ENCODE data around the gene CNIH3.

CNIH3 gene

GRCh38 chr1:224714553-224714952 is 98.4 kb downstream of the CNIH3 start:
- Histone ChIP-seq H3K4me2 (ENCODE audit: low read length) (no peak overlapping the region), H3K27me3 (ENCODE audit: control insufficient read depth, low read length) (no peaks in the 10 kb centered on the region; the same call in 1 of the 2 replicates), H3K9me3 (ENCODE audit: control insufficient read depth, insufficient read depth, low read length) (no peaks in the 10 kb centered on the region), H3K9me2 (replicated peaks; ENCODE audit: control insufficient read depth, low read length) (no peaks in the 10 kb centered on the region), H3K27ac (ENCODE audit: low read depth, low read length) (no peak overlapping the region), H3K4me1 (ENCODE audit: control insufficient read depth, low read length) (no peaks in the 10 kb centered on the region), H3K36me3 (ENCODE audit: control insufficient read depth, low read length) (no peaks in the 10 kb centered on the region), H3K4me3 (ENCODE audit: low read length) (no peak overlapping the region), H3F3A (ENCODE audit: control insufficient read depth, insufficient read depth) (no peaks in the 10 kb centered on the region), H3K79me2 (ENCODE audit: control insufficient read depth, low read length) (no peaks in the 10 kb centered on the region), H4K20me1 (ENCODE audit: control insufficient read depth, insufficient read depth, low read depth, low read length) (no peaks in the 10 kb centered on the region)
- no peak for TF ChIP-seq EZH2phosphoT487 (IDR thresholded peaks at IDR 0.05; ENCODE audit: borderline replicate concordance, low read length)
- no peak for TF ChIP-seq CTCF (IDR thresholded peaks at IDR 0.05; ENCODE audit: low read depth, low read length, poor library complexity, severe bottlenecking)

GRCh38 chr1:224718470-224719053 is 102.4 kb downstream of the CNIH3 start:
- Histone ChIP-seq H3K4me2 (ENCODE audit: low read length) (no peak overlapping the region), H3K4me1 (ENCODE audit: control insufficient read depth, low read length) (no peaks in the 10 kb centered on the region), H3F3A (ENCODE audit: control insufficient read depth, insufficient read depth) (no peaks in the 10 kb centered on the region), H3K27ac (ENCODE audit: low read depth, low read length) (no peak overlapping the region), H4K20me1 (ENCODE audit: control insufficient read depth, insufficient read depth, low read depth, low read length) (no peaks in the 10 kb centered on the region), H3K4me3 (ENCODE audit: low read length) (no peak overlapping the region), H3K27me3 (ENCODE audit: control insufficient read depth, low read length) (no peaks in the 10 kb centered on the region; the same call in 1 of the 2 replicates), H3K9me3 (ENCODE audit: control insufficient read depth, insufficient read depth, low read length) (no peaks in the 10 kb centered on the region), H3K79me2 (ENCODE audit: control insufficient read depth, low read length) (no peaks in the 10 kb centered on the region), H3K36me3 (ENCODE audit: control insufficient read depth, low read length) (no peaks in the 10 kb centered on the region), H3K9me2 (replicated peaks; ENCODE audit: control insufficient read depth, low read length) (no peaks in the 10 kb centered on the region)
- TF ChIP-seq EZH2phosphoT487 (IDR thresholded peaks at IDR 0.05; ENCODE audit: borderline replicate concordance, low read length), result no peak
- TF ChIP-seq CTCF (IDR thresholded peaks at IDR 0.05; ENCODE audit: low read depth, low read length, poor library complexity, severe bottlenecking), result no peak

GRCh38 chr1:224719716-224720115 is 103.6 kb downstream of the CNIH3 start:
- Histone ChIP-seq H3F3A (ENCODE audit: control insufficient read depth, insufficient read depth) (no peaks in the 10 kb centered on the region), H3K9me2 (replicated peaks; ENCODE audit: control insufficient read depth, low read length) (no peaks in the 10 kb centered on the region), H3K79me2 (ENCODE audit: control insufficient read depth, low read length) (no peaks in the 10 kb centered on the region), H4K20me1 (ENCODE audit: control insufficient read depth, insufficient read depth, low read depth, low read length) (no peaks in the 10 kb centered on the region), H3K4me3 (ENCODE audit: low read length) (no peak overlapping the region), H3K4me2 (ENCODE audit: low read length) (no peak overlapping the region), H3K36me3 (ENCODE audit: control insufficient read depth, low read length) (no peaks in the 10 kb centered on the region), H3K4me1 (ENCODE audit: control insufficient read depth, low read length) (no peaks in the 10 kb centered on the region), H3K27me3 (ENCODE audit: control insufficient read depth, low read length) (no peaks in the 10 kb centered on the region; the same call in 1 of the 2 replicates), H3K27ac (ENCODE audit: low read depth, low read length) (no peak overlapping the region), H3K9me3 (ENCODE audit: control insufficient read depth, insufficient read depth, low read length) (no peaks in the 10 kb centered on the region)
- TF ChIP-seq EZH2phosphoT487 (IDR thresholded peaks at IDR 0.05; ENCODE audit: borderline replicate concordance, low read length) (no peak), CTCF (IDR thresholded peaks at IDR 0.05; ENCODE audit: low read depth, low read length, poor library complexity, severe bottlenecking) (no peak)
